Measurements from ENCODE around the gene CACNA1E. TPM values are rescaled to one million over a fixed set of nuclear protein-coding genes. Genes with fewer than 3 reads are reported as not detected.

CACNA1E gene
- total RNA-seq, 6 donors from 2014 or later = 0.17 to 1.4 (median 0.51) TPM

DNA sequence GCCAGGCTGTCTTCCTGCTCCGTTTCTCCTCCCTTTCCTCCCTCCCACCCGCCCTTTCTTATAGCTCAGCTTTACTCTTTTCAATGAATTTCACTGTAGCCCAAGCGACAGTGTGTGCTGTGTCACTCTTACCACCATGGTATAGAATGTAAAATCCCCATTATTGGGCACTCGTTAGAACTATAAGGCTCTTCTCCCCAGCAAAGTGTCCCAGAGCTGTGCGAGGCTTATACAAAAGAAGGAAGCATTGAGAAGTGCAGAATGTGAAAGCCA is 192.5 kb downstream of the CACNA1E start:
- 37 to 52% methylated on average over 5 of the region's 5 CpGs for WGBS, 2 donors
- Histone ChIP-seq H3K36me3 (no peaks in the 10 kb centered on the region), H3K27me3 (no peaks in the 10 kb centered on the region), H3K9me3 (no peaks in the 10 kb centered on the region), H3K4me1 (no peaks in the 10 kb centered on the region), H3K27ac (no peak overlapping the region), H3K4me3 (no peak overlapping the region)
- ATAC-seq (ENCODE audit: low FRiP score in 2 of 2) = no peak
- no peak for TF ChIP-seq POLR2AphosphoS5 (IDR thresholded peaks at IDR 0.05)
- no peak for TF ChIP-seq POLR2A (IDR thresholded peaks at IDR 0.05)
- TF ChIP-seq CTCF (IDR thresholded peaks at IDR 0.05) = no peak
- TF ChIP-seq EP300 (IDR thresholded peaks at IDR 0.05) = no peak
- DNase-seq = no peak

DNA sequence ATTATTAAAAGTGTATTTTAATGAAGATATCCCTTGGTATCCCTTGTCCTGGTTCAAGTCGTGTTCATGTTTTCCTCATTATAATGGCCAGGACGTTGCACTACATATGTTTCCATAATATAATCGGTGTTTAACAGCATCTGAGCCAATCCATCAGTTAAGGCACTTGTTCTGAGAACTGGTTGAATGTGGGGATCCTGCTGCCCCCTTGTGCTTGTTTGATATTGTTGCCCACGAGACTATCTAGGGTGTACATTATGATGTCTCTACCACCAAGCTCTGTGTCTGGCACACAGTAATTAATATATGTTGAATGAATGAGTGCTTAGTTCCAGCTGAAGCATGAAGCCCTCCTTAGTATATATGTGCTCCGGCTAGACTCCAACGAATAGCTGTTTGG is 193.0 kb downstream of the CACNA1E start:
- Histone ChIP-seq H3K36me3 (no peaks in the 10 kb centered on the region), H3K4me3 (no peak overlapping the region), H3K27ac (no peak overlapping the region), H3K27me3 (no peaks in the 10 kb centered on the region), H3K9me3 (no peaks in the 10 kb centered on the region), H3K4me1 (no peaks in the 10 kb centered on the region)
- no peak for DNase-seq
- peak in 1 of 2 donors; percentile 43 for ATAC-seq (ENCODE audit: low FRiP score in 2 of 2)
- peak in 3 of 6 experiments; percentile 31 to 38 (median 34) for TF ChIP-seq CTCF (IDR thresholded peaks at IDR 0.05)
- no peak for TF ChIP-seq POLR2A (IDR thresholded peaks at IDR 0.05)
- no peak for TF ChIP-seq POLR2AphosphoS5 (IDR thresholded peaks at IDR 0.05)
- no peak for TF ChIP-seq EP300 (IDR thresholded peaks at IDR 0.05)
- WGBS, 2 donors = 33 to 36% methylated on average over 6 of the region's 6 CpGs

DNA sequence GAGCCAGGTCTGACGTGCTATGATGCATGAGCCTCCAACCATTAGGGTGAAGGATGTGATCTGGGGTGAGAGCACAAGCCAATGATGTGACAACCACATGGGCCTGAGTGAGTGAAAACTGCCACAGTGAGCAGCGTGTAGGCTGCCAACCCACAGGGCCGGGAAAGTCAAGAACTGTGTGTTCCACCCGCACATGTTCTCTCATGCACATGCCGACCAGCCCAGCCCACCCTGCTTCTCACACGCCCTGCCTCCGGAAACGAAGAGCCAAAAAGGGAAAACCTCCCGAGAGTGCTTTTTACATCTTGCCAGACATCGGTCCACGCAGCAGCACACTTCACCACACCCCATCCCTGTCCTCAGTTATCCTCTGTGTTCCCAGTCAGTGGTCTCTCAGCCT is 197.0 kb downstream of the CACNA1E start:
- Histone ChIP-seq H3K36me3 (no peaks in the 10 kb centered on the region), H3K27me3 (no peaks in the 10 kb centered on the region), H3K4me3 (no peak overlapping the region), H3K9me3 (no peaks in the 10 kb centered on the region), H3K27ac (no peak overlapping the region), H3K4me1 (no peaks in the 10 kb centered on the region)
- 87 to 90% methylated on average over 11 of the region's 11 CpGs for WGBS, 2 donors
- ATAC-seq (ENCODE audit: low FRiP score in 2 of 2) (peak in 1 of 2 donors; percentile 31), DNase-seq (peak in 1 of 2 donors; percentile 2)
- TF ChIP-seq CTCF (IDR thresholded peaks at IDR 0.05) = no peak
- no peak for TF ChIP-seq EP300 (IDR thresholded peaks at IDR 0.05)
- no peak for TF ChIP-seq POLR2A (IDR thresholded peaks at IDR 0.05)

DNA sequence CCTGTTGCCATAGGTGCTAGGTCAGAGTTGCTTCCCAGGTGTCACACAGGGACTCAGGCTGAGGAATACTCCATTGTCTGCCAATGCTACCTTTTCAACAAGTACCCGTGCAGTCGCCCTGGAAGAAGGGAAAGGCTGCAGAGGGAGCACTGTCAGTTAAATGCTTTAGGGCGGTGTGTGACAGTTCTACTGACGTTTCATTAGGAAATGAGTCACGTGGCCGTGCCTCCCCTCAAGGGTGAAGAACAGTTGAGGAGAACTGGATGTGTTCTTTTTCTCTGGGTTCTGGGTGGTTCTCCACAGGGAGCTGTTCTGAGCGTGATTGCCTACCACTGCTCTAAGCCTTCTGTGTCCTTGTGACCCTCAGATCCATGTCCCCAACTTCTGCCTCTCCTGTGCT is 197.6 kb downstream of the CACNA1E start:
- no peak for DNase-seq
- TF ChIP-seq EP300 (IDR thresholded peaks at IDR 0.05) (no peak), CTCF (IDR thresholded peaks at IDR 0.05) (no peak), POLR2A (IDR thresholded peaks at IDR 0.05) (no peak), POLR2AphosphoS5 (IDR thresholded peaks at IDR 0.05) (no peak)
- no peaks in the 10 kb centered on the region for H3K27me3 ChIP-seq
- WGBS, 2 donors = 74 to 76% methylated on average over 7 of the region's 7 CpGs
- no peaks in the 10 kb centered on the region for H3K9me3 ChIP-seq
- H3K4me1 ChIP-seq = no peaks in the 10 kb centered on the region
- no peak overlapping the region for H3K27ac ChIP-seq
- no peaks in the 10 kb centered on the region for H3K36me3 ChIP-seq
- no peak overlapping the region for H3K4me3 ChIP-seq
- ATAC-seq (ENCODE audit: low FRiP score in 2 of 2) = no peak

GRCh38 chr1:181685211-181685610 is 201.9 kb downstream of the CACNA1E start:
- ATAC-seq (ENCODE audit: low FRiP score in 2 of 2) (no peak), DNase-seq (no peak)
- Histone ChIP-seq H3K4me1 (no peaks in the 10 kb centered on the region), H3K36me3 (no peaks in the 10 kb centered on the region), H3K27me3 (no peaks in the 10 kb centered on the region), H3K27ac (no peak overlapping the region), H3K9me3 (no peaks in the 10 kb centered on the region), H3K4me3 (no peak overlapping the region)
- 44 to 64% methylated on average over 2 of the region's 2 CpGs for WGBS, 2 donors
- TF ChIP-seq EP300 (IDR thresholded peaks at IDR 0.05) = no peak
